Right cardiac atrium (tissue), 5 donors: ENCODE data around the gene KNTC1. TPM values are rescaled to one million over a fixed set of nuclear protein-coding genes. Genes with fewer than 3 reads are reported as not detected.
A peak's percentile ranks its signal among the peaks of the same experiment; 100 is the strongest.
"Not testable (repeated sequence)": the region's sequence is repeated elsewhere in the genome, so short reads cannot be mapped to it uniquely, and the experiment has no call there.

Source experiments
- ATAC-seq, 2 donors: fragments of 200-7000 bp; cut with Tn5 transposase; one replicate each; pipeline versions ENCODE4 v1.8.0 to v1.9.1; 2020; ENCODE audit warnings: moderate library complexity in 2 of 2, mild to moderate bottlenecking in 1 of 2
- DNase-seq, 3 donors: peaks; one replicate each; pipeline ENCODE4 v3.0.0-alpha.2; 2020
- H3K27ac ChIP-seq: one replicate; pipeline ENCODE4 v1.5.1; 2013; ENCODE audit warnings: mild to moderate bottlenecking, low read length, control low read depth, moderate library complexity
- H3K27me3 ChIP-seq: one replicate; pipeline ENCODE4 v1.6.1; 2013; ENCODE audit not compliant: control insufficient read depth, insufficient read depth
- H3K4me1 ChIP-seq: one replicate; pipeline ENCODE4 v1.6.1; 2013; ENCODE audit warnings: low read length; ENCODE audit not compliant: control insufficient read depth, insufficient read depth
- H3K4me3 ChIP-seq: one replicate; pipeline ENCODE4 v1.5.1; 2013; ENCODE audit warnings: low read length, control low read depth
- H3K9me3 ChIP-seq: one replicate; pipeline ENCODE4 v1.6.1; 2013; ENCODE audit warnings: low read length; ENCODE audit not compliant: control insufficient read depth
- WGBS: extraction: QIAGEN DNeasy Blood & Tissue Kit; methylation state at CpG from one replicate; pipeline ENCODE4 v1.1.7; 2013; 5-methylcytosine and 5-hydroxymethylcytosine counted together
- intact Hi-C, 4 donors: fragments of 100-400 bp; cut with DNase I; formaldehyde crosslinking; loops; one replicate each; pipeline versions ENCODE4 v1.11.0 to v1.14.0; 2022 to 2023
- polyA plus RNA-seq: library from polyadenylated mRNA; stranded (reverse); fragments of 200-250 nt; gene quantifications from one replicate; pipeline ENCODE4 v1.2.3, GENCODE V29; 2013
- total RNA-seq, 4 donors: library from RNA; stranded (reverse); fragmentation: NEBNext Ultra II Directional; extraction: Animal tissue kit (Norgen Biotek cat#: 25700); gene quantifications; one replicate each; pipeline ENCODE4 v1.2.1, GENCODE V29; 2021
- donor health status: healthy with polysubstance abuse.
- donor health status: DM: no; HTN: yes; CAD: no.
- donor health status: DM: no; HTN: no; CAD: no.
- donor health status: DM: no; HTN: yes; CAD: no; lungs with severe emphysema.
- donor health status: DM: yes; HTN: yes; CAD: no.

The KNTC1 gene
- total and polyA plus RNA-seq, 5 donors: 2.7 to 4.7 (median 4.0) TPM

DNA sequence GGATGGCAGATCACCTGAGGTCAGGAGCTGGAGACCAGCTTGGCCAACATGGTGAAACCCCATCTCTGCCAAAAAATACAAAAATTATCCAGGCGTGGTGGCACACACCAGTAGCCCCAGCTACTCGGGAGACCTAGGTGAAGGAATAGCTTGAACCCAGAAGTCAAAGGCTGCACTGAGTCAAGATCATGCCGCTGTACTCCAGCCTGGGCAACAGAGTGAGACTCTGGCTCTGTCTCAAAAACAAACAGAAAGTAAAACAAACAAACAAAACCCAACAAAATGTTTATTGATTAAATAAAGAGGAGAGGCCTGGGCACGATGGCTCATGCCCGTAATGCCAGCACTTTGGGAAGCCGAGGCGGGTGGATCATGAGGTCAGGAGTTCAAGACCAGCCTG lies 31.8 kb upstream of the KNTC1 start:
- no peaks in the 10 kb centered on the region for H3K27me3 ChIP-seq
- H3K4me3 ChIP-seq: no peak overlapping the region
- intact Hi-C loops: no loop called here
- DNase-seq (no peak), ATAC-seq (no peak)
- H3K9me3 ChIP-seq: no peaks in the 10 kb centered on the region
- 97% methylated on average over 7 of the region's 7 CpGs for WGBS
- H3K4me1 ChIP-seq: no peaks in the 10 kb centered on the region
- H3K27ac ChIP-seq: no peak overlapping the region

DNA sequence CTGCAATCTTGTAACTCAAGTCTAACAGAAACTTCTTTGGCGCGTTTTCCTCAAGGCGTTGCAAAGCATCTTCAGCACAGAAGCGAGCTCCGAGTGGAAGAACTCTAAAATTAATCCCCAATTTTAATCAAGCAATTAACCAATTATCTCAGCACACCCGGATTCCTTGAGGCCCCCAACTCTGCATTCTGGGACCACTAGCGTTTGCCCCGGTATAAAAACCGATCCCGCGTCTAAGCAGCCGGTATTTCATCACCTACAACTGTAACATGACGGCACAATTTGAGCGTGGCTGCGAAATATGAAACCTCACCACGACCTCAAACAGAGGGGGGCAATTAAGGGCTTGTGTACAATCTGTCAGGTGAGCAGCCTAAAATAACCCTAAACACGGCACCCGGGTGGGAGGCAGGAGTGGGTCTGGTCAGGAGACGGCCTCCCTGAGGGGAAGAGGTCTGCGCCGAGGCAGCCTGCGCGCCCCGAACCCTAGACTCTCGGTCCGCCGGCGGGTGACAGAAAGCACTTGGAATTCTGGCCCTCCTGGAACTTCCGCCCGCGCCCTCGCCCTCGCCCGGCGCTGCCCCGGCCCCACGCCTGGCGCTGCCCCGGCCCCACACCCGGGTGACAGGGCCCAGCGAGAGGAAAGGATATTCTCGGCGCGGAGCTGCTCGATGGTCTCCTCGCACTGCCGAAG lies 26.9 kb upstream of the KNTC1 start:
- ATAC-seq (peak; percentile 66 to 79), DNase-seq (peak; percentile 58 to 82 (median 73))
- Histone ChIP-seq H3K4me3 (peak overlapping the region; percentile 47), H3K27ac (peak overlapping the region; percentile 76), H3K27me3 (no peaks in the 10 kb centered on the region), H3K9me3 (no peaks in the 10 kb centered on the region), H3K4me1 (no peaks in the 10 kb centered on the region)
- under 1% methylated on average over 47 of the region's 47 CpGs for WGBS
- intact Hi-C loops: no loop called here

DNA sequence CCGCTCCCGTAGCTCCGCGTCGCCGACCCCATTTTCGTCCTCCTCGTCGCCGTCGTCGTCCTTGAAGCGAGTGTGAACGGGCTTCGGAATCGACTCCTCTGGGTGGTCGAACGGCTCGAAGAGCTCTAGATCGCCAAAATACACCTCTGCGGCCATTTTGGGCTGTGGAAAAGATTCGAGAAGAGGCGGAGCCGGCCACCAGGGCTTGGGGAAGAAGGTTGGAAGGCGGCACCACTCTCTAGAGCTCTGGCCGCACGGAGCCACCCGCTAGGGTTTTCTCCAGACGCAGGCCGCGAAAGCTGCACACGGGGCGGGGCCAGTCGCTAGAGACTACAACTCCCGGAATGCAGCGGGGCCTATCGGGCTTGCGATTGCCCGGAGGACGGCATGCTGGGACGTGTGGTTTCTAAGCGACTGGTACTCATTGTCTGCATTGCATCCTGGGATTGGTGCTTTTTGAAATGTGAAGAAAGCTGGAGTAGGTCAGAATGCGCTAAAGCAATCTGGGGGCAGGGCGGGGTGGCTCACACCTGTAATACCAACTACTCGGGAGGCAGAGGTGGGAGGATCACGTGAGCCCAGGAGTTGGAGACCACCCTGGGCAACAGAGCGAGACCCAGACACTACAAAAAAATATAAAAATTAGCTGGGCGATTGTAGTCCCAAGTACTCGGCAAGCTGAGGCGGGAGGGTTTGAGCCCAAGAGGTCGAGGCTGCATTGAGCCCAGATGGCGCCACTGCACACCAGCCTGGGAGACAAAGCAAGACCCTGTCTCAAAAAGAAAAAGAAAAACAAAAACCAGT lies 26.2 kb upstream of the KNTC1 start, which contains the start of gene ZCCHC8:
Gene ZCCHC8, minus strand, starts transcription at position 248 of the 804 bp plus-strand sequence. Its CDS starts 92 bp downstream, at position 156.
- Histone ChIP-seq H3K9me3 (no peaks in the 10 kb centered on the region), H3K27ac (peak within 1 kb of the TSS; percentile 76), H3K27me3 (no peaks in the 10 kb centered on the region), H3K4me3 (peak within 1 kb of the TSS; percentile 47), H3K4me1 (no peaks in the 10 kb centered on the region)
- 2% methylated on average over 52 of the region's 52 CpGs for WGBS
- ATAC-seq (peak; percentile 99), DNase-seq (peak; percentile 98 to 99 (median 98))
- intact Hi-C loops: no loop called here

GRCh38 chr12:122501489-122501989 lies 25.5 kb upstream of the KNTC1 start:
- Histone ChIP-seq H3K4me3 (peak overlapping the region; percentile 47), H3K9me3 (no peaks in the 10 kb centered on the region), H3K27me3 (no peaks in the 10 kb centered on the region), H3K4me1 (no peaks in the 10 kb centered on the region), H3K27ac (peak overlapping the region; percentile 62)
- ATAC-seq (no peak), DNase-seq (no peak)
- intact Hi-C loops: no loop called here
- WGBS: 76% methylated on average over 9 of the region's 9 CpGs

DNA sequence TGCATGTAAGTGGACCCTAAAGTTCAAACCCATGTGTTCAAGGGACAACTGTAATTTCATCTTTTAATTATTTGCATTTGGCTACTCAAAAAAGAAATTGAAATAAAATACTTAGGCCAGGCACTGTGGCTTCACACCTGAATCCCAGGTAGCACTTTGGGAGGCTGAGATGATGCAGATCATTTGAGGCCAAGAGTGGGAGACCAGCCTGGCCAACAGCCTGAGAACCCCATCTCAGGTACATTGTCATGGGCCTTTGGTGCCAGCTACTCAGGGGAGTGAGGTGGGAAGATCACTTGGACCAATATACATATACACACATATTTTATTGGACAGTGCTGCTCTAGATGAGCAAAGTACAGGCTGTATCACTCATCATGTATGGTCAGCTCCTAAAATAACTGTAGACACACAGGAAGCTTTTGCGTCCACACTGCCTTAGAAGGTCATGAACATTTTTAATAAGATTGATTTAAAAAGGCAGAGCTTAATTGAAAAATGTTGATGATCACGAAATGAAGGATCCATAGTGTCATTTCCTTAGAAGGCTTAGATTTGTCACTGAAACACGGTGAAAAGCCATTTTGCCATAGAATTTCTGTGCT lies 23.8 kb upstream of the KNTC1 start:
- 78% methylated on average over 3 of the region's 3 CpGs for WGBS
- intact Hi-C loops: no loop called here
- no peak for ATAC-seq
- Histone ChIP-seq H3K4me1 (no peaks in the 10 kb centered on the region), H3K4me3 (no peak overlapping the region), H3K9me3 (no peaks in the 10 kb centered on the region), H3K27me3 (no peaks in the 10 kb centered on the region), H3K27ac (no peak overlapping the region)
- DNase-seq: no peak

- 76% methylated on average over 6 of the region's 6 CpGs for WGBS
Measured at GRCh38 chr12:122503783-122504590, 23.1 kb upstream of the KNTC1 start.

DNA sequence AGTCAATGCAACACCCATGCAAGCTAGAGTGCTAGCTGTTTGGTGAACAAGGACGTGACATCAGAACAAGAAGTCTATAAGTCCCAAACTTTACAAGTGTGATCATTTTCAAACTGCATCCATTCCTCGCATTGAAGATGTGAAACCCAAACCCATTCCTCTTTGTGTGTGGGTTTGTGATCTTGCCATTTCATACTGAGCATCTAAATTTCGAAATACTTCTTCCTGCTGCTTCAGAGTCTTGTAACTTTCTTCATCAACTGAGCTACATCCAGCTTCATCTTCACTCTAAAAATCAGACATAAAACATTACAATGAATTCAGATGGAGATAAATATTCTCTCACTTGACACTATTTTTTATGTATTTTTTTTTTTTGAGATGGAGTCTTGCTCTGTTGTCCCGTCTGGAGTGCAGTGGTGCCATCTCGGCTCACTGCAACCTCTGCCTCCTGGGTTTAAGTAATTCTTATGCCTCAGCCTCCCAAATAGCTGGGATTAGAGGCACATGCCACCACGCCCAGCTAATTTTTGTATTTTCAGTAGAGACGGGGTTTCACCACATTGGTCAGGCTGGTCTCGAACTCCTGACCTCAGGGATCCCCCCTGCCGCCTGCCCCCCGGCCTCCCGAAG lies 21.5 kb upstream of the KNTC1 start:
- intact Hi-C loops: no loop called here
- H3K27ac ChIP-seq: no peak overlapping the region
- no peaks in the 10 kb centered on the region for H3K9me3 ChIP-seq
- ATAC-seq (no peak), DNase-seq (no peak)
- no peaks in the 10 kb centered on the region for H3K4me1 ChIP-seq
- 89% methylated on average over 11 of the region's 11 CpGs for WGBS
- H3K4me3 ChIP-seq: no peak overlapping the region
- H3K27me3 ChIP-seq: no peaks in the 10 kb centered on the region

More at GRCh38 chr12:122503783-122504590, 23.1 kb upstream of the KNTC1 start:
- intact Hi-C loops: no loop called here
- Histone ChIP-seq H3K27me3 (no peaks in the 10 kb centered on the region), H3K9me3 (no peaks in the 10 kb centered on the region), H3K4me1 (no peaks in the 10 kb centered on the region), H3K27ac (no peak overlapping the region), H3K4me3 (no peak overlapping the region)
- no peak for DNase-seq
- ATAC-seq: no peak

DNA sequence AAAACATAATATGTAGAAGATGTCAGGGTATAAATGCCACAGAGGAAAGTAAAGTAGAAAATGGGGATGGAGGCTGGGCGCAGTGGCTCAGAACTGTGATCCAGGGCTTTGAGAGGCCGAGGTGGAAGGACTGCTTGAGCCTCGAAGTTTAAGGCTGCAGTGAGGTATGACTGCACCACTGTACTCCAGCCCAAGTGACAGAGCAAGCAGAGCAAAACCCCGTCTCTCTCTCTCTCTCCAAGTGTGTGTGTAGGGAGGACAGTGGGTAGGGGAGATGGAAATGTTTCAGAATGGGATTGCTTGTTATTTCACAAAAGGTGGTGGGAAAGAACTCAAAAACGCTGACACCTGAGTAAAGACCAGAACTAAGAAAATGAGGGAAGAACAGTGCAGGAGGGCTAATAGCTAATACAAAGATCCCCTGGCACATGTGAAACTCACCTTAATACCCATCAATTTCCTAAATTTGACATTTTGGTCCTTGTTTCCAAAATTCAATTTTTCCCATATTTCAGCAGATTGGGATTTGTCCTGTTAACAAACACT lies 20.6 kb upstream of the KNTC1 start:
- Histone ChIP-seq H3K4me1 (no peaks in the 10 kb centered on the region), H3K4me3 (no peak overlapping the region), H3K27ac (no peak overlapping the region), H3K27me3 (no peaks in the 10 kb centered on the region), H3K9me3 (no peaks in the 10 kb centered on the region)
- WGBS: 94% methylated on average over 5 of the region's 5 CpGs
- no peak for ATAC-seq
- intact Hi-C loops: no loop called here
- DNase-seq: no peak

DNA sequence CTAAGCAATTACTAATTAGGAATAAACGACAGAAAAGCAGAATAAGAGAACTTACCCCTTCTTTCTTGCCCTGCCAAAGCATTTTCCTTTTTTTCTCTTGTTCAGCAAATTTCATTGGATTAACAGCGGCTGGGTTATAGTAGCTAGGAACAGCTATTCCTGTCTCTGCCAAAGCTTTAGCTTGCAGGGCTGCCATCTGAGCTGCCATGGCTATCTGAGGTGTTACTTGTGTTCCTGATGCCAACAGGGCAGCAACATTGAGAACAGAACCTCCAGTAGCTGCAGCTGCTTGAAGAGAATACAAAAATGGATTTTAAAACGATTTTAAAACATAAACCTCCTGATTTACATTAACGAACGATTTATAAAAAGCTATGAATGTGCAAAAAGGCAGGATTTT lies 18.9 kb upstream of the KNTC1 start:
- Histone ChIP-seq H3K9me3 (no peaks in the 10 kb centered on the region), H3K4me1 (no peaks in the 10 kb centered on the region), H3K4me3 (no peak overlapping the region), H3K27me3 (no peaks in the 10 kb centered on the region), H3K27ac (no peak overlapping the region)
- peak; percentile 40 to 68 for ATAC-seq
- intact Hi-C loops: no loop called here
- DNase-seq: no peak
- WGBS: 80% methylated on average over 5 of the region's 5 CpGs

GRCh38 chr12:122513028-122513427 lies 14.0 kb upstream of the KNTC1 start:
- H3K9me3 ChIP-seq, DNase-seq, H3K27ac ChIP-seq, ATAC-seq, H3K27me3 ChIP-seq, H3K4me3 ChIP-seq, intact Hi-C loops, H3K4me1 ChIP-seq: not testable (repeated sequence)
- 89% methylated on average over 3 of the region's 3 CpGs for WGBS
